ENCODE data around the gene MDM2. TPM values are rescaled to one million over a fixed set of nuclear protein-coding genes. Genes with fewer than 3 reads are reported as not detected.

The MDM2 gene
- total and polyA plus RNA-seq, 2 donors (not counting 3 experiments of a cell fraction or from before 2014, with no cell fraction given) = 16.7 to 270 TPM

- no peak overlapping the region for H3K4me2 ChIP-seq (ENCODE audit: insufficient read depth, low read length)
- no peaks in the 10 kb centered on the region for H3K4me1 ChIP-seq (ENCODE audit: control insufficient read depth, extremely low read depth, insufficient read depth, low read length)
- H4K20me1 ChIP-seq (replicated peaks; ENCODE audit: control insufficient read depth, extremely low read depth, insufficient read depth, low read length) = no peaks in the 10 kb centered on the region
- no TSS peak for BruUV-seq (replicated peaks)
- H3K79me2 ChIP-seq (ENCODE audit: control insufficient read depth, insufficient read depth, low read length) = peaks cover 27% of the 10 kb centered on the region
- TF ChIP-seq POLR2AphosphoS5 (IDR thresholded peaks at IDR 0.05; ENCODE audit: insufficient read depth, low read depth, low read length) (no peak), GATA2 (IDR thresholded peaks at IDR 0.05; ENCODE audit: insufficient read depth, insufficient read length, low read depth, low read length) (no peak), MAX (IDR thresholded peaks at IDR 0.05; ENCODE audit: insufficient read depth, insufficient read length) (no peak)
- intact Hi-C loops (cut with micrococcal nuclease) = no loop called here
- DNase-seq (ENCODE audit: low read depth, low spot score) (no peak), FAIRE-seq (no peak)
- H3K4me3 ChIP-seq (replicated peaks in 1 of 3; ENCODE audit: insufficient read depth in 1 of 3, low read depth in 1 of 3, low read length in 3 of 3) = no peak overlapping the region
- H2AFZ ChIP-seq (ENCODE audit: low read depth, low read length) = no peak overlapping the region
- no peak overlapping the region for H3K9ac ChIP-seq (replicated peaks; ENCODE audit: extremely low read depth, insufficient read depth, low read length)
- no peaks in the 10 kb centered on the region for H3K9me3 ChIP-seq (replicated peaks; ENCODE audit: control insufficient read depth, insufficient read depth, low read length)
- H3K9me1 ChIP-seq (replicated peaks; ENCODE audit: control insufficient read depth, extremely low read depth, insufficient read depth, low read length) = no peaks in the 10 kb centered on the region
- H3K27me3 ChIP-seq (ENCODE audit: control insufficient read depth in 2 of 2, insufficient read depth in 2 of 2, low read length in 2 of 2) = no peaks in the 10 kb centered on the region
- dilution Hi-C loops (cut with MboI; ENCODE audit: extremely low pct_ligation_motif_present, low sequenced_read_pairs) = no loop called here
- peaks cover 19 to 51% of the 10 kb centered on the region in 2 experiments for H3K36me3 ChIP-seq (ENCODE audit: control insufficient read depth in 2 of 2, extremely low read depth in 1 of 2, insufficient read depth in 2 of 2, low read length in 2 of 2)
- POLR2A ChIA-PET = interaction anchor here (0.7 kb wide), 1 partner anchor 10 kb away, joined by 3 read pairs; no protein-coding TSS in a partner anchor
- H3K27ac ChIP-seq (ENCODE audit: insufficient read depth, low read depth, low read length) = no peak overlapping the region
- CTCF ChIA-PET = interaction anchor here (0.6 to 3.0 kb wide), 3 partner anchors 13 to 21 kb away, joined by 3 to 20 read pairs (median 20); no protein-coding TSS in a partner anchor
Observed at GRCh38 chr12:68831751-68832503, 23.9 kb downstream of the MDM2 start.

GRCh38 chr12:68832504-68832867 is 24.5 kb downstream of the MDM2 start:
- BruUV-seq (replicated peaks) = no TSS peak
- Histone ChIP-seq H3K9me3 (replicated peaks; ENCODE audit: control insufficient read depth, insufficient read depth, low read length) (no peaks in the 10 kb centered on the region), H3K9ac (replicated peaks; ENCODE audit: extremely low read depth, insufficient read depth, low read length) (no peak overlapping the region), H4K20me1 (replicated peaks; ENCODE audit: control insufficient read depth, extremely low read depth, insufficient read depth, low read length) (no peaks in the 10 kb centered on the region), H2AFZ (ENCODE audit: low read depth, low read length) (no peak overlapping the region), H3K4me1 (ENCODE audit: control insufficient read depth, extremely low read depth, insufficient read depth, low read length) (no peaks in the 10 kb centered on the region), H3K4me3 (replicated peaks in 1 of 3; ENCODE audit: insufficient read depth in 1 of 3, low read depth in 1 of 3, low read length in 3 of 3) (no peak overlapping the region), H3K27me3 (ENCODE audit: control insufficient read depth in 2 of 2, insufficient read depth in 2 of 2, low read length in 2 of 2) (no peaks in the 10 kb centered on the region), H3K9me1 (replicated peaks; ENCODE audit: control insufficient read depth, extremely low read depth, insufficient read depth, low read length) (no peaks in the 10 kb centered on the region), H3K27ac (ENCODE audit: insufficient read depth, low read depth, low read length) (no peak overlapping the region), H3K79me2 (ENCODE audit: control insufficient read depth, insufficient read depth, low read length) (peaks cover 27% of the 10 kb centered on the region), H3K36me3 (ENCODE audit: control insufficient read depth in 2 of 2, extremely low read depth in 1 of 2, insufficient read depth in 2 of 2, low read length in 2 of 2) (peaks cover 19 to 53% of the 10 kb centered on the region in 2 experiments), H3K4me2 (ENCODE audit: insufficient read depth, low read length) (no peak overlapping the region)
- intact Hi-C loops (cut with micrococcal nuclease) (no loop called here), dilution Hi-C loops (cut with MboI; ENCODE audit: extremely low pct_ligation_motif_present, low sequenced_read_pairs) (no loop called here)
- CTCF ChIA-PET = interaction anchor here (3.0 kb wide), 1 partner anchor 16 kb away, joined by 20 read pairs; no protein-coding TSS in a partner anchor
- TF ChIP-seq MYC (IDR thresholded peaks at IDR 0.05; ENCODE audit: low read depth, low read length) = no peak
- no peak for TF ChIP-seq POLR2AphosphoS5 (IDR thresholded peaks at IDR 0.05; ENCODE audit: insufficient read depth, low read depth, low read length)
- TF ChIP-seq JUN (IDR thresholded peaks at IDR 0.05; ENCODE audit: borderline replicate concordance, insufficient read depth, insufficient read length, low read depth) = no peak
- TF ChIP-seq FOS (IDR thresholded peaks at IDR 0.05; ENCODE audit: borderline replicate concordance, insufficient read depth, low read length) = no peak
- TF ChIP-seq MAX (IDR thresholded peaks at IDR 0.05; ENCODE audit: insufficient read depth, insufficient read length) = no peak
- no peak for TF ChIP-seq POLR2A (IDR thresholded peaks at IDR 0.05; ENCODE audit: low read depth, low read length)
- TF ChIP-seq GATA2 (IDR thresholded peaks at IDR 0.05; ENCODE audit: insufficient read depth, insufficient read length, low read depth, low read length) = no peak
- TF ChIP-seq CTCF (IDR thresholded peaks at IDR 0.05; ENCODE audit: extremely low read depth in 1 of 2, insufficient read depth in 1 of 2, low read depth in 1 of 2, low read length in 2 of 2) = no peak
- TF ChIP-seq EZH2 (IDR thresholded peaks at IDR 0.05; ENCODE audit: borderline replicate concordance, low read depth, low read length, severe bottlenecking) = no peak
- no peak for FAIRE-seq
- POLR2A ChIA-PET = interaction anchor here (0.7 kb wide), 1 partner anchor 11 kb away, joined by 3 read pairs; no protein-coding TSS in a partner anchor
- no peak for DNase-seq (ENCODE audit: low read depth, low spot score)
